NCI-H146 treated with DMSO at 0.1 percent for 48 hours (cell line): Measurements from ENCODE around the gene CTDP1.

Source experiments
- DNase-seq: peaks from one replicate; lab custom pipeline; 2025; ENCODE audit not compliant: unreplicated experiment; lab: John Stamatoyannopoulos, UW

The CTDP1 gene

DNA sequence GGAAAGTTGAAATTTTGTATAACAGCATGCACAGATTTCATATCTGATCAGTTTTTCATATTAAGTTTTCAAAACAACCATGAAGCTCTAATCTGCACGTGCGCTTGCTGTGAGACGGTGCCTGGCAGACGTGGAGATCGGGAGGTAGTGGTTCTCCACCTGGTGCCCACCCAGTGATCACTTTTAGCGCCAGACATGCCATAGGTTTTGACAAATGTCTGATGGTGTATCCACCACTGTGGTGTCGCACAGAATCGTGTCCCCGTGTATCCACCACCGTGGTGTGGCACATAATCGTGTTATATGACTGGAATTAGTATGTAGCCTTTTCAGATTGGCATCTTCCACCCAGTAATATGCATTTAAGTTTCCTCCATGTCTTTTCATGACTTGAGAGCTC is 77.2 kb downstream of the CTDP1 start:
- DNase-seq, result no peak

DNA sequence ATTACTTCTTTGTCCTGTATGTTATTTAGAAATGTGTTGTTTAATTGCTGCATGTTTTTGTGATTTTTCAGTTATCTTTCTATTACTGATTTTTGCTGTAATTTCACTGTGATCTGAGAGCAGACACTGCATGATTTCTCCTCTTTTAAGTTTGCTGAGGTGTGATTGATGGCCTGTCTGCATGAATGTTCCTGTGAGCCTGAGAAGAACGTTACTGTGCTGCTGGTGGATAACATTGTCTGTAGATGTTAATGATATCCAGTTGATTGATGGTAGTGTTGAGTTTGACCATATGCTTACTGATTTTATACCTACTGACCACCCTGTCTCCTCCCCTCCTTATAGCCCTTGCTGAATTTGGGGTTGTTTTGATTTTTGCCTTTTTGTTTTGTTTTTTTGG is 80.7 kb downstream of the CTDP1 start:
- DNase-seq, result no peak

DNA sequence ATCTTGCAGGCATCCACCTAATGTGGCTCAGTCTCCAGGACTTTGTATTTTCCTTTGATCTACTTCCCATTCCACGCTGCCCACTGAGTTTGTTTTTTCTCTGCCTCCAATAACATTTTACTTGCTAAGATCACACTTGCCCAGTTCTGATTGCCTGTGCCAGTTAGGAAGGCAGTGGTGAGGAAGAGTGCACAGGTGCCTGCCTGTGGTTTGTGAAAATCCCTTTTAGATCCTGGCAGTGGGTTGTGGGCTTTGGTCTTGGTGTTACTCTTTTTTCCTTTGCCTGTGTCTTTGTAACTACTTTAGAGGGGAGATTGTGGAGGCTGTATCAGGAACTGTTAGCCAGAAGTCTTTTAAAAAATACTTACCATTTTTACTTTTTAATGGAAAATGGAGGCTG is 81.3 kb downstream of the CTDP1 start:
- no peak for DNase-seq

DNA sequence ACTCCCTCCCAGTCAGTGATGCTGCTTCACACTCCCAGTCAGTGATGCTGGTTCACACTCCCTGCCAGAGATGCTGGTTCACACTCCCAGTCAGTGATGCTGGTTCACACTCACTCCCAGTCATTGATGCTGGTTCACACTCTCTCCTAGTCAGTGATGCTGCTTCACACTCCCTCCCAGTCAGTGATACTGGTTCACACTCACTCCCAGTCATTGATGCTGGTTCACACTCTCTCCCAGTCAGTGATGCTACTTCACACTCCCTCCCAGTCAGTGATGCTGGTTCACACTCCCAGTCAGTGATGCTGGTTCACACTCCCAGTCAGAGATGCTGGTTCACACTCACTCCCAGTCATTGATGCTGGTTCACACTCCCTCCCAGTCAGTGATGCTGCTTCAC is 83.8 kb downstream of the CTDP1 start:
- no peak for DNase-seq

DNA sequence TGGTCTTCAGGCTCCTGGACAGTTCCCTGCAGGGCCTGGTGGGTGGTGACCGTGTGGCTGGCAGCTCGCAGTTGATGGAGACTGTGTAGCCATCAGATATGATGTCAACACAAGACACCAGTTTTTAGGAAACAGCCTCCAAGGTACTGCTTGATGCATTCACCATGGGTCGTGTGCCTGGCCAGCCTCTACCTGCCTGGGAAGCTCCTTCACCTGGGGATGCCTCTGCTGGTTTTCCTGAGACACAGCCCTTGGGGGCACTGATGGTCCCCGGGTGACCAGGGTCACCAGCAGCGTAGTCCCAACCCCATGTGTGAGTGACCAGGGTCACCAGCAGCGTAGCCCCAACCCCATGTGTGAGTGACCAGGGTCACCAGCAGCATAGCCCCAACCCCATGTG is 84.5 kb downstream of the CTDP1 start:
- DNase-seq, result no peak

GRCh38 chr18:79765491-79766245 is 86.1 kb downstream of the CTDP1 start:
- DNase-seq, result no peak

DNA sequence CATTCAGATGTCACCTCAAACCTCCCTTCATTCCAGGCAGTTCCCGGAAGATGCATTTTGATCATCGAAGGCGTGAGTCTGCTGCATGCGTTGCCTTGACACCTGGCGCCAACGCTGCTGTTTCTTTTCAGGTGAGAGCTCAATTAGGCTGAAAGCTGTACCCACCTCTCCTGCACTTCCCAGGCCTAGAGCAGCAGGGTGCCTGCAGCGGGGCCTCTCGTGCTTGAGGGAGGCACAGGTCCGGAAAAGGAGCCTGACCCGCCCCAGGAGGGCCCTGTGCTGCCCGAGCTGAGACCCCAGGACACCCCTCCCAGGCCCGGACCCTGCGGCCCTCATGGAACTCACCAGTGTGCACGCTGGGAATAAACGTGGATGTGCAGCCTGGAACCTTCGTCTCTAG is 86.7 kb downstream of the CTDP1 start:
- peak; percentile 69 for DNase-seq

DNA sequence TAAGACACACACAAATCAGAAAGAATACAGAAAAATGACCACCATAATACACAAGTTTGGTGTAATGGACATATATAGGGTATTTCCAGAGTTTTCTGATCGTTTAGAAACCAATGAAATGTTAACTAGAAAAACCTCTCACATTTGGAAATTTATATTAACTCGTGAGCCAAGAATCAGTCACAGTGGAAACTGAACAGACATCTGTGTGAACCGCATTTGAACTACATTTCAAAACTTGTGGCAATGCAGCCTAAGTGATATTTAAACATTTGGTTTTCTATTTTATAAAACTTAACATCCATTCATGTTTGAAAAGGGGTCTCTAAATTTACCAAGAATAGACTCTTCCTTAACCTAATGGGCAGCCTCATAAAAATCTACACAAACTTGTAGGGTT is 89.1 kb downstream of the CTDP1 start:
- no peak for DNase-seq

- no peak for DNase-seq
Measured at GRCh38 chr18:79769698-79770500, 90.3 kb downstream of the CTDP1 start.

DNA sequence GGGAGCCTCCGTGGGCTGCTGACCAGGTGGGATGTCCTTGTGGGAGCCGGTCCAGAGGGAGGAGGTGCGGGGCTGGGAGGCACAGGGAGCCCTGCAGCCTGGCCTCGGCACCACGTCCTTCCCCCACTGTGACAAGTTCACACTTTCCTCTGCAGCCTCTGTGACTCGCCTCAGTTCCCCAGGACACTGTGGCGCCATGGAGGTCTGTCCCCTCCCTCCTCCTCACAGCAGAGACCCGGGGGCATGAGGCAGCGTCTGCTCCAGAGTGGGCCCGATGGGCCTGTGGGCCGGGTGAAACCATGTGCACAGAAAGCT is 90.9 kb downstream of the CTDP1 start:
- no peak for DNase-seq

DNA sequence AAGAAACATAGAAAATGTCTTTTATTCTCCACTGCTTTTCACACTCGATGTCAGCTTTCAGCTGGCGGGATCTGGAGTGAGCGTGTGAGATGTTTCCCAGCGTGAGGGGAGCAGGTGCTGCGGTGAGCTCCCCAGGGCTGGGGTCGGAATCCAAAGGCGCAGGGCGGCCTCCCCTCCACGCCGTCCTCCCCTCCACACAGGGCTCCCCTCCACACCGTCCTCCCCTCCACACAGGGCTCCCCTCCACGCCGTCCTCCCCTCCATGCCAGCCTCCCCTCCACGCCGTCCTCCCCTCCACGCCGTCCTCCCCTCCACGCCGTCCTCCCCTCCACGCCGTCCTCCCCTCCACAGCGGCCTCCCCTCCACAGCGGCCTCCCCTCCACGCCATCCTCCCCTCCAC is 91.2 kb downstream of the CTDP1 start:
- DNase-seq, result no peak

DNA sequence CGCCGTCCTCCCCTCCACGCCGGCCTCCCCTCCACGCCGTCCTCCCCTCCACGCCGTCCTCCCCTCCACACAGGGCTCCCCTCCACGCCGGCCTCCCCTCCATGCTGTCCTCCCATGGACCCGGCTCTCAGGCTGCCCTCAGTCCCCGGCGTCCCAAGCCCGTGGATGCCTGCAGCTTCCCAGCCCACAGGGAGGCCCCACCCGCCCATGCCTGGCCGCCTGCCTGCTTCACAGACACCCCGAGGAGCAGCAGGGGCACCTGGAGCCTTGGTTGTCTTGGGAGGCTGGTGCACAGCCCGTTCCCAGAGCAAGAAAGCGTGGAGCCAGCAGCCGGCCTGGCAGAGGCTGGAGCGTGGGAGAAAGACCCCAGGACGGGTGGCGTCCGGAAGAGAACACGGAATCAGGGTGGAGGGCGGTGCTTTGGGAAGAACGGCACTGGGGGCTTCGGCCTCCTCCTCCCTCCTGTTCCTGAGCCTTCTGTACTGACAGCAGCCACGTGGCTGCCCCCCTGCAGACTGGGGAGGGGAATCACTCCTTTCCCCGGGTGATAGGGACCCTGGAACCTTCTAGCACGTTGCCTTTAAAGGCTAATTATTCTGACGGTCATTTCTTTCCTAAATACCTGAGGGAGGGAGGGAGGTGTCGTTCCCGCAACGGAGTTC is 92.0 kb downstream of the CTDP1 start:
- no peak for DNase-seq

- no peak for DNase-seq
Measured at GRCh38 chr18:79772108-79772864, 92.7 kb downstream of the CTDP1 start.

DNA sequence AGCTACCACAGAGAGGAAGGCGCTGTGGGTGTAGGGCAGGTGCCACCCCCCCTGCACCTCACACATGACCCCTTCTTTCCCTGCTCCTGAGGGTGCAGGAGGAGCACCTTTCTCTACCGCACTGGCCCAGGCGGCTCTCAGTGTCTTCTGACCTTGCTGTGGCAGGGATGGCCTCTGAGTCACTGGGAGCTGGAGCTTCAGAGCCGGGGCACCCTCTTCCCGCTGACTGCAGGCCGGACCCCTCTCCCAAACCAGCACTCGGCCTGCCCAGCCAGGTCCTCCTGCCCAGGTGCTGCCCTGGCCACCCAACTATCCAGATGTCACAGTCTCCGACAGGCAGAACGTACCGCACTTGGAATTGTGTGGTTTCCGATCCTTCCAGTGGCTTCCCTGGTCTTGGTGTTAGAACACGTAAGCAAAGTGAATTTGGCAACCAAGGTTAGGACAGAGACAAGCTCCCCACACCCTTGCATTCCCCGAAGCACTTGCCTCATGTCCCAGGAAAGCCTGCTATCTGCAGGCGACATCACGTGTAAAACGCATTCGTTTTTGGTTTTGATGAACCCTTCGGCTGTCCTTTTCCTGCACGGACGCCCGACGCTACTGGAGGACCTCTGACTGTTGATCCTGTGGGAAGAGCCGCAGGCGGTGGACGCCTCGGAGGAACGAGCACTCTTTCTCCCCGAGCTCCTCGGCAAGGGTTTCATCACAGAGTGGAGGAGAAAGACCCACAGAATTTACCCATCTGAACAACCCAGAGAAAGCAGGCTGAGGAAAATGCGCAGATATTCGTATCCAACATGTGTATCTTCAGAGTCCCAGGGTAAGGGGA is 93.5 kb downstream of the CTDP1 start:
- DNase-seq, result no peak

DNA sequence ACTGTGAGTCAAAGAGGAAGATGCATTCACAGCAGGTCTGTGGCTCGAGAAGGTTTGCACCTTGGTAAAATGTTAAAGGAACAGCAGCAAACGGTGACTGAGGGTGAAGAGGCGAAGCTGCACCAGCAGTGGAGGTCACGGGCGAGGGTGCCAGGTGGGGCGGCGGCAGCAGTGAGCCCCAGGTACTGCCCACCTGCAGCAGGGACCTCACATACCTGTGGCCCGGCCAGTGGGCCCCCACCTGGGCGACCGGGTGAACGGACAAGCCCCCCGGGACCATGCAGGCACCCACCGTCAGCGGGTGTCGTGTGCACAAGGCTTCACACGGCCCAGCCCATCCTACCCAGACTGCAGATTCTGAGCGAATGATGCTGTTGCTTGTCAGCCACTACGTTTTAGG is 94.5 kb downstream of the CTDP1 start:
- no peak for DNase-seq

GRCh38 chr18:79775441-79776221 is 96.0 kb downstream of the CTDP1 start:
- no peak for DNase-seq

DNA sequence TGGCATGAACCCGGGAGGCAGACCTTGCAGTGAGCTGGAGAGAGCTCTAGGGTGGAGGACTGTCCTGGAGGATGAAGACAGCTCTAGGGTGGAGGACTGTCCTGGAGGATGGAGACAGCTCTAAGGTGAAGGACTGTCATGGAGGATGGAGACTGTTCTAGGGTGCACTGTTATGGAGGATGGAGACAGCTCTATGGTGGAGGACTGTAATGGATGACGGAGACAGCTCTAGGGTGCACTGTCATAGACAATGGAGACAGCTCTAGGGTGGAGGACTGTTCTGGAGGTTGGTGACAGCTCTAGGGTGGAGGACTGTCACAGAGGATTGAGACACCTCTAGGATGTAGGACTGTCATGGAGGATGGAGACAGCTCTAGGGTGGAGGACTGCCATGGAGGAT is 97.1 kb downstream of the CTDP1 start:
- no peak for DNase-seq

GRCh38 chr18:79778291-79778791 is 98.7 kb downstream of the CTDP1 start:
- DNase-seq, result no peak

GRCh38 chr18:79779021-79779699 is 99.6 kb downstream of the CTDP1 start:
- DNase-seq, result no peak
